DLD1 (cell line): ENCODE data around the gene RNF150.

Experiments
- in situ Hi-C: cut with HindIII; loops from 2 replicates; pipeline ENCODE4 v1.10.0; 2017; ENCODE audit warnings: low sequenced_read_pairs

The RNF150 gene

DNA sequence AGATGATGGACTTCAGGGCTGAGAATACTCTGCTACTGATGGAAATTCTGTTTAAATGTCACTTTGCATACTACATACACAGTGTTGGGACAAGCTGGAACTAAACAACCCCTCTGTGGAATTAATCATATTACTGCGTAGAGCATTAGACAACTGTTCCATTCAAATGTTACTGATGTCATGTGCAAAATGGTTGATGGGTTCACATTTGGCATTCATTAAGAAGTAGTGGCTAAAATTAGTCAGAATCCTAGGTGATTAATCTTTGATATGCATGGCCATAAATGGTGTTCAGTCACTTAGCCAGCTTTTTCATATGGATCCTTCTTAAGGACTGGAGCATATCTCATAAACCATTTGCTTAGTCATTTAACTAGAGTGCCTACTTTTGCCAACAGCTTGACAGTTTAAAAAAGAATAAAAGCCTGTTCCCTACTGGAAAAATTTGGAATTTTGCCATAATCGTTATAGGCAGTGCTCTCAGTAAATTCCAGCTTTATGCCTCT, 105.2 kb downstream of the RNF150 start:
- in situ Hi-C loops, result no loop called here

DNA sequence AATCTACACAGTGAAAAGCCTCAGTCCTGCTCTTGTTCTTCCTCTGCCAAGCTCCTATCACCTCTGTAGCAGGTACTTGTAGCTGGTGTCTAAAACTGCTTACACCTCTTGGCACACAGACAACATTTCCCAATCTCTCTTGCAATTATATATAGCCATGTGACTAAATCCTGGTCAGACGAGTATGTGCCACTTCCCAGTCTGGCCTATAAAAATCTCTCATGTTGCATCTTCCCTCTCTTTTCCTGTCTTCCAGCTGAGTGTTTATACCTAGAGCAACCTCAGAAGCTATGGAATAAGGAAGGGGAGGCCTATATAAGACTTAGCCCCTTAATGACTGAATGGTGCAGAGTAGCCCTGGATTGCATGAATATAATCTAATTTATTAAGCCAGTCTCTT, 105.8 kb downstream of the RNF150 start:
- in situ Hi-C loops, result no loop called here

DNA sequence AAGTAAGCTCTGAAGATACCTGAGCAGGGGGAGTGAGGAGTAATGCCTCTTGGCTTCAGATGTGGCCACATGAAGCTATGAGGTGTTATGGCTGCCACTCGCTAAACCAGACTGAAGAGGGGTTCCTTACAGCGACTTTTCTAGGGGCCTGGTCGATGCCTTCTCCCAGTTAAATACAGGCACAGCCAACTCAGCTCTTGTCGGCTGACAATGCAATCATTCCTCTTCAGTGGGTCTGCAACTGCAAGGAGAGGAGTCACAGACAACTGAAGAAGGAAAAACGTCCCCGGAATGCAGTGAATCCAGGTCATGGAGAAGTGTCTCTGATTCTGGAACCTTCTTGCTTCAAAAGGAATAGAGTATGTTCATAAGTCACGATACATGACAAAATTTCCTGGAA, 106.4 kb downstream of the RNF150 start:
- in situ Hi-C loops, result no loop called here

DNA sequence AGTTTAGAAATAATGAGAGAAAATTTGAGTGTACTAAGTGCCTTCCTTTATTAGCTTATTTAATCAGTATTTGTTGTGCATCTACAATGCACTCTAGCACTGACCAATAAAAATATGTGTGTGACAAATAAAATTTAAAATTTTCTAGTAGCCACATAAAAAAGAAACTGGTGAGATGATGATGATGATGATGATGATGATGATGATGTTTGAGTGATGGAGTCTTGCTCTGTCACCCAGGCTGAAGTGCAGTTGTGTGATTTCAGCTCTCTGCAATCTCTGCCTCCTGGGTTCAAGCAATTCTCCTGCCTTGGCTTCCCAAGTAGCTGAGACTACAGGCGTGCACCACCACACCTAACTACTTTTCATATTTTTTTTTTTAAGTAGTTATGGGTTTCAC, 110.2 kb downstream of the RNF150 start:
- in situ Hi-C loops, result no loop called here

DNA sequence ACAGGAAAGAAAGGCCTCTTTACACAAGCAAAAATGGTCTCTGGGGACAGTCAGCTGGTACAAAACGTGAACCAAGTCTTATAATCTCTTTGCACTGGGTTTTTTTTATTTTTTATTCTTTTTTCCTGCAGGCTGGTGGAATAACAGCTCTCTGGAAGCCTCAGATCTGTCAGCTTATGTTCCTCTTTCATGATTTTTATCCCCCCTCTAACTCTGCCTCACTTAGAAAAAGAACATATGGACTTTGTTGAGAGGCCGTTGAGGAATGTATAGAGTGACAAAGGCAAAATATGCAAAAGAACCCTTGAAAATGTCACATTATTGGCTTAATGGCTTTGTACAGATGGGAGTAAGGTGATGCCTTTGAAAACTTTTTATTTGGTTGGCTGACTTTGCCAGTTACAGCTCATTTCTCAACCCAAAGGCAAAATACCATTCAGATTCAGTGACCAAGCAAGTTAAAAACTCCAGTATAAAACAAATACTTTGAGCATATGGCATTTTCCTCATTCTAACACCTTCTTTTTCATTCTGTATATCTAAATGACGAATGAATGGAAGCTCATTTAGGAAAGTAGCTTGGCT, 111.1 kb downstream of the RNF150 start:
- in situ Hi-C loops, result no loop called here

DNA sequence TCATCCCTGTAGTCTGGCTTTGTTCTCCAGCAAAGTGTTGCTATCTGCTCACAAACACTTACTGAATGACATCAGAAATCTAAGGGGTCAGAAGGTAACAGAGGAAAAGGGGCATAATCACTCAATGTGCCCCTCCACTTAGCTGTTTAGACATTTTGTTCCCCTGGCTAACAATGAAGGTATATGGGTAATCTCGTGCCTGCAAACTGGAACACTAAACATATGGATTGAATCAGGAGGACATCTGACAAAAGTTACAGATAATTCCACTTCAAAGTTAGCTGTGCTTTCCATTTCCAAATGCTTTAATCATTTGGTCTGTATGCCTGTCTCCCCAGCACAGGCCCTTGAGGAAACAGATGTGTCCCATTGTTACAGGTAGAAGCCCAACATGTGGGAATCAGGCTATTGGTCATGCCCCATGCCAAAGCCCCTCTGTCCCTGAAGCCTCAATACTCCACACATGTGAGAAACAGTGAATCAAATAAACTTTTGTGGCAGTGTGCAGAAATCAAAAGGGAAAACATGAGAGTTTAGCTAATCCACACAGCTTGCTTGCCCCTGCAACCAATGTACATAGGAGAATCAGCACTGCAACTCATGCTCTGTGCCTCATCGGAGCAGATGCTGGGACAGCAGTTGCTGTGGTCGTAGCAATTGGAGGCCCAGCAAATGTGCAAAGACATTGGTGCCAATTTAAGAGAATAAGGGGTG, 111.7 kb downstream of the RNF150 start:
- in situ Hi-C loops, result no loop called here

DNA sequence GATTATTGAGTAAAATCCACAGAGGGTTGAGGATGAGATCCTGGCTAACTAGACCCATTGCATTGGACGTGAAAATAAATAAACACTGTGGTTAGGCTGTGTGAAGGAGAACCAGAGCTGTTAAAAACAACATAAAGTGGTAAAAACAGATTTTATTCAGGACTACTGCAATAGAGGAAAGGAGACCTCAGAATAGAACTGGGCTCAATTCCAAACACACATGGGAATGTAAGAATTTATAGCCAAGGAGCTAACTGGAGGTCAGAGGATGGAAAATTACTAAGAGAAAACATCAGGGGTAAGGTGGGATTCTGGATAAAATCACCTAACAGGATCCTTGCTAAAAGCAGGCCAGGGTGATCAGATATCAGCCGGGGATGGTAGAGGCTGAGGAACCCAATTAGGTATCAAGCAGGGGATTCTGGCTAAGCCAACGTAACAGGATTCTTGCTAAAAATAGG, 112.4 kb downstream of the RNF150 start:
- in situ Hi-C loops, result no loop called here

DNA sequence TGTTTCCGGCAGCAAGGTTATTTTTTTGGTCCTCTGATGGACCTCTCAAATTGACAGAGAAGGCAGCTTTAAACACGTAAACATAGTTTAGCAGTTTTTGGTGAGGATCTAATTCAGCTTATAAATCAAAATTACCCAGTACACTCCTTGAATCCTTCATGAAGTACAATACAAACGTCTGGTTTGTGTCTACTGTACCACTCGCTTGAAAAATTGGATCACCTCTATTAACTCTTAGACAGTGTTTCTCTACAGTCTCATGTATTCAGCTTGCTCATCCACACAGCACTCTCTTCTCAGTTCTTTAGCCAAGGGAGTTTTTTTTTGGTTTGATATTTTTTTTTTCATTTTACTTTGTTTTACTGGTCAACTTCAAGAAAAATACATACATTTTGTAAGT, 113.5 kb downstream of the RNF150 start:
- in situ Hi-C loops, result no loop called here

DNA sequence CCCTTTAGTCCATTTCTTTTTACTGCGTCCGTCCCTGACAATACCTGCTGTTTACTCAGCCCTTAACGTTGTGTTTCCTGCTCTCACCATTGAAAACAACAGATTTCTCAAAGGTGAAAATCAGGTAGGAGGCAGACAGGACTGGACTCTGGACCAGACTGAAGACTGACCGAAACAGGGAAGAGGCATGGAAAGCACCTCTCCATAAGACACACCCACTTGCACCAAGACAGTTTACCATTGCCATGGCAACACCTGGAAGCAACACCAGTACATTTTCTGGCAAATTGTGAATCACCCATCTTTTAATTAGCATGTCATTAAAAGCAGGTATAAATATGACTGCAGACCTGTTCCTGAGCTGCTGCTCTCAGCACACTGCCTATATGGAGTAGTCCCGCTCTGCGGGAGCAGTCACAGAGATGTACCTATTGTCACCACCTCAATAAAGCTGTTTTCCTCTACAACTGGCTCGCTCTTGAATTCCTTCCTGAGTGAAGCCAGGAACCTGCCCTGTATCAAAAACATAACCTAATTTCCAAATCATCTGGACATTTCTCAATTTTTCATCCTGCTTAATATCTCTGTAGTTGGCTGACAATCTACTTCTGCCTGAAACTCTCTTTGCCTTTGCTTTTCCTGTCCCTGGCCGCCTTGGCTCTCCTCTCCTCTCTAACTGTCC, 117.0 kb downstream of the RNF150 start:
- in situ Hi-C loops, result no loop called here

DNA sequence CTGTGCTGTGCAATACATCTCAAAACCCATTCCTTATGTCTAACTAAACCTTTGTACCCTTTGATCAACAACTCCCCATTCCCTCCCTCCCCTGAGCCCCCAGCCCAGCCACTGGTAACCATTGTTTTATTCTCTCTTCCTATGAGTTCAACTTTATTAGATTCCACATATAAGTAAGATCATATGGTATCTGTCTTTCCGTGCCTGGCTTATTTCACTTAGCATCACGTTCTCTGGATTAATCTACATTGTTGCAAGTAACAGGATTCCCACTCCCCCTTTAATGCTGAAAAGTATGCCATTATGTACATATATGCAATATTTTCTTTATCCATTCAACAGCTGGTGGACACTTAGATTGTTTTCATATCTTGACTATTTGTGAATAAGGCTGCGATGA, 119.4 kb downstream of the RNF150 start:
- in situ Hi-C loops, result no loop called here

DNA sequence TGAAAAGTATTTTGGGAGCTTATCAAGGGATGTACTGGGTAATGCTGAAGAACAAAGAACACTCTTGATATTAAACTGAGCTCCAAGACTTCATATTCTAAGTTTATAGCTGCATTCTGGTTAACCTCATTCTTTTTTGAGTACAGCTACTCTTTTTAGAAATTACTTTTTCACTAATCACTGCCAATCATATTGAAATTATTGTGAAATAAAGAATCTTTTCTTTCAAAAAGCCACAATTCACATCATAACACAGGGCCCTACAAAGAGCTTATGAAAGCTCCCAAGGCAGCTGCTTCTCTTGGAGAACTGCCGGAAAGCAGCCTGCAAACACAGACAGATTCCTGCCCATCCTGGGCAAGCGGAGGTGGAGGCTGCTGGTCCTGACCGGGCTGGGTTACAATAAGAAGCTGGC, 121.4 kb downstream of the RNF150 start:
- in situ Hi-C loops, result no loop called here

DNA sequence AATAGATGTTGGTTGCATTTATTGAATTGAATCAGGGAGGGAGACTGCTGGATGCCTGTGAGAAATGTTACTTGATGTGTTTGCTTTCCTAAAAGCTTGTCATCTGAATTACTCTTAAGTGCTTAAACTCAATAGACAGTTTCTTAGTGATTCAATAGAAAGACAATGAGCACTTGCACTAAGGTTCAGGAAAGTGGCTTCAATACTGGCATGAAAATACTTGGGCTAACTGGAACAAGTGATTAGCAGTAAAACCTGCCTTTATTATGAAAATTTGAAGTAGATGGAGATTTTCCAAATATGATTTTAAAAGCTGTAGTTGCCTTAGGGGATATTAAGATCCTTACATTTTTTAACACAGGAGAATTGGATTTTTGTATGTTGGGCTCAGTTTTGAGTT, 123.3 kb downstream of the RNF150 start:
- in situ Hi-C loops, result no loop called here

DNA sequence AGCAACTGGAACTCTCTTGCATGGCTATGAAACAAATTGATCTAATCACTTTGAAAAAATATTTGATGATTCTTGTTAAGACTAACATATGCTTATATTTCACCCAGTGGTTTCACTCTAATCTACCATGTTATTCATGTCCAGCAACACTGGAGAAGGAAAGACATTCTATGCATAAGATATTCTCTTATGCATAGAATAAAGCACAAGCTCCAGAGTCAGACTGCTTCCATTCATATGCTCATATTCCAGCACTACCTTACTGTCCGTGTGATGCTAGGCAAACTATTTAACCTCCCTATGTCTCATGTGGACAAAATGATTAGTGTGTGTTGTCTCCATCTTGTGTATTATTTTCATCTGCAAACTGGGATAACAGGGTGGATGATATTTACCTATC, 124.1 kb downstream of the RNF150 start:
- in situ Hi-C loops, result no loop called here

DNA sequence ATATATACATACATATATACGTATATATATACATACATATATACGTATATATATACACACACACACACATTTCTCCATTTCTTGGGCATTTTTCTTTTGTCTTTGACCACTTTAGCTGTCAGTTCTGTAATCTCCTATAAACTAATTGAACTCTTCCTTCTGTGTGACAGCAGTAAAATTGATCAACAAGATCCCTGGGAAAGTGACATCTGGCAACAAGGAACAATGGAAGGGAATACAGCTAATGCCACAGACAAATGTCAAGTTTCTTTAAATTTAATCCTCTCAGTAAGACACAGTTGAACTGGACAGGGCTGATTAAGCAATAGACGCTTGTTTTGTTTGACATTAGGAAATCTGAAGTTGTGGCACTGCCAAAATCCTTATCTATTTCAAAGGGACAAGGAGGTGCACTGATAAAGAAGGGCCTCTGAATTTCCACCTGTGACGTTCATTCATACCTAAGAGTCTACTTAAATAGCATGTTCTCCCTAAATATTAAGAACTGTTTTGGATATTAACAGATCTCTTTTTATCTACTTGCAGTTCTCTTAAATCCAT, 126.9 kb downstream of the RNF150 start:
- in situ Hi-C loops, result no loop called here

DNA sequence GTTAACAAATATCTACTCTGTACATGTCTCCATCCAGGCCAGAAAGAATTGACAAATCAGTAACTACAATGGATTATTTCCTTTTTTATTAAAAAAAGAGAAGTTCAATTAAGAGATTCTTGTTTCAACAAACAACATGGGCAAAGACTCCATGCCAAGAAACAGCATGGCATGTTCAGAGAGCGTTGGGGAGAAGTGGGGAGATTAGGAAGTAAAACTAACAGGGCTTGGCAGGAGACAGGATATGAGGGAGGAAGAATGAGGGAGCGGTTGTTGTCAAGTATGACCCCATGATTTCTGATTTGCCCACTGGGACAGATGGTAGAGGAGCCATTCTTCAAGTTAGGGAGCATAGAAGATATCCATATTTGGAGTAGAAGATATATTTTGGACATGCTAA, 128.4 kb downstream of the RNF150 start:
- in situ Hi-C loops, result no loop called here

DNA sequence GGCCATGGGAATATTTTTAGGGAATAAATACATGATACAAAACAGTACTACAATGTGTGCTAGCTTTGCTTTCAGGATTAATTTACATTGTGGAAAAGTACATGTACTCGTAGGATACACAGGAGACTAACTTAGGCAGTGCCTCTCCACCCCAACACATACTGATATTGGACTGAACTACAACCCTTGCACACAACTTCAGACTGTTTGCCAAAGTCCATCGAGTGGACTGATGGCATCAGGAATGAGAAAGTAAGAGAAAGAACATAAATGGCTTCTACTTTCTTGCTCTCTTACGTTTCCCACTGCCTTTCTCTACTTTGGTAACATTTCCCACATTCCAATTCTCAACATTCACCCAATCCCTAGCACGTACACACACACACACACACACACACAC, 130.1 kb downstream of the RNF150 start:
- in situ Hi-C loops, result no loop called here

DNA sequence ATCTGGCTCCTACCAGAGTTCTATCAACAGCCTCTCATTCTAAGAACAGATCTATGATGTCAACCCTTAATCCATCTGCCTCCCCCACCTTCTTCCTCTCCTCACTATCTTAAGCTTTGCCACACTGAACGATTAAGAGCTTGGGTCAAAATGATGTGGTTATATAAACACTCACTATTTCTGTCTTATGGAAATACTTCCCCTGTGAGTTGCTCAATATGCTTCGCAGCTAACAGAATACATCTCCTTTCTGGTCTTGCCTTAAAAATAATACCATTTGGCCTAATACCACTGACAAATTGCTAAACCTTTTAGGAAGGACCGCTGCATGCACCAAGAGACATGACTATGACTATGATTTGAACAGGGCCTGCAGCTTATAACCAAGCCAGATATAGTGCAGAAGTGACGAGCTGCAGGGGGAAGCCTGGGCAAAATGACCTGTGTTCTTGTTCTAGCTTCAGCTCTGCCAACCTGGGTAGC, 130.9 kb downstream of the RNF150 start:
- in situ Hi-C loops, result no loop called here

DNA sequence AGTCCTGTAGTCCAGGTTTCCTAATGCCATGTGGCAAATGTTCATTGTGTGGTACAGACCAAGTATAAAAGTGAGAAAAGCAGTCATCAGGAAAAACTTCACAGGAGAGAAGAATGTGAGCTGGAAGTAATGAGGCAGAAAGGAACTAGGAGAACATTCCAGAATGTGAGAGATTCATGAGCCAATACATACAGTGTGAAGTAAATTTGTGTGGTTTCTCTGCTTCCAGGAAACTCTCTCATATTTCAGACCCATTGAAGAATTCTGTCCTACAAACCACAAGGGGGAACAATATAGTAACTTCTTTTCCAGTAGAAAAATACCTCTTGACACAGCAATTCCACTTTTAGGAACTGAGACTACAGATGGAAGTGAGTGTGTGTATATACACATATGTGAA, 136.5 kb downstream of the RNF150 start:
- in situ Hi-C loops, result no loop called here

DNA sequence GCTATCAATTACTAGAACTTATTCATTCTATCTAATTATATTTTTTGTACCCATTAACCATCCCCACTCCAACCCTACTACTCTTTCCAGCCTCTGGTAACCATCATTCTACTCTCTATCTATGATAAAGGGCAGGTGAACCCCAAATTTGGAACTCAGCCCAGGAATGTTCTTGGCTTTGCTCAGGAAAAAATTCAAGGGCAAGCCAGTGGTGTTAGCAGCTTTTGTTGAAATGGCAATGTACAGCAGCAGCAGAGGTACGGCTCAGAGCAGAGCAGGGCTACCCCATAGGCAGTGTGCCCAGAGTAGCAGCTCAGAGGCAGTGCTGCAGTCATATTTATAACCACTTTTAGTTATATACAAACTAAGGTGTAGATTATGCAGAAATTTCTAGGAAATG, 138.2 kb downstream of the RNF150 start:
- in situ Hi-C loops, result no loop called here

DNA sequence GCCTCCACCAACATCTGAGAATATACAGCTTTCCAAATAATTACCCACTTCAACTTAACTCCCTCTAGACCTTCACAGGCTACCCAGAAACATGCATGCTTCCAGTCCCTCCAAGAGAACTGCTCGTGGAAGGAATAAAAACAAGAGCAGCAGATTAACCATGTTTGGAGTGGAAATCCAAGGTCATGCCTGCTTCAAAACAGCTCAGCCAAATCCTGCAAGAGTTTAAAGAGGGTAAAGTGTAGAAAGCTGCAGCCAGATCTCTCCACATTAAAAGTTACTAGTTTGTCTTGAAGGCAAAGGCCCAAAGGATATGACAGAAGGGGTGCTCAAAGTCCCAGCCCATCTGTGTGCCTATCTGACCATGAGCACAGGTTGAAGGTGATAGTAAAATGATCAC, 139.3 kb downstream of the RNF150 start:
- in situ Hi-C loops, result no loop called here

DNA sequence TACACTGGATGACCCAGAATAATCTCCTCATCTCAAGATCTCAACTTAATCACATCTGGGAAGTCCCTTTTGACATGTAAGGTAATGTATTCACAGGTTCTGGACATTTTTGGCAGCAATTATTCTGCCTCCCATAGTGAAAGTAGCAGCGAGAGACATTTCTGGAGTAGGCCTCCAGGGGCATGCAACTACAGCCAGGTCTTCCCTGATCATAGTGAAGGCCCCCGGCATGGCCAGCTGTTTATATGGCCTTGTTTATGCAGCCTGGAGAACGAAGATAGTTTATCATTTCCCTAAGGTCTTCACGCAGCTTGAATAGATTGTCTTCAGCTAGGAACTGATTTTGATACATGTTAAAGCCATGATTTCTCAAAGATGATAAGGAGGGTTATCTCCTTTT, 139.9 kb downstream of the RNF150 start:
- in situ Hi-C loops, result no loop called here

DNA sequence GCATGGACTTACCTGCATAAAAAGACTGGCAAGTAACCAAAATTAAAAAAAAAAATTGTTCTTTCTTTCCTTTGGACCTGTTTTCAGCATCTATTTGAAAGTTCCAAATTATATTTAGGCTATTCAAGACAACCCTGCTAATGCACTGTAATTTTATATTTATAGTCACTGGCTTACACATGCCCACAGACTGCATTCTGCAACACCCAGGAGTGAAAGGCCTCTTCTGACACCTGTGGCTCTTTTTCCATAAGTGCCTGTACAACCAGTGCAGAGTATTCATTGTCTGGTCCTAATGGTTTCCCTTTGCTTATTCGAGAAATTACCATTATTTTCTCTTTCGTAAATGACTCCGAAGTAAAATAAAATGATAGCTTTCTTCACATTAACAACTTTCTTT, 143.3 kb downstream of the RNF150 start:
- in situ Hi-C loops, result no loop called here
